LNCAP (cell line): ENCODE measurements around the gene OTOG.

Experiments used
- CTCF ChIP-seq: fragments of 450-650 bp; IDR thresholded peaks from 2 replicates; pipeline ENCODE4 v1.5.1; 2017; ENCODE audit warnings: mild to moderate bottlenecking

Gene OTOG

GRCh38 chr11:17593466-17594245 lies 46.6 kb downstream of the OTOG start:
- TF ChIP-seq CTCF, result no peak

GRCh38 chr11:17594686-17595192 lies 47.7 kb downstream of the OTOG start:
- TF ChIP-seq CTCF, result no peak

GRCh38 chr11:17595526-17596309 lies 48.7 kb downstream of the OTOG start:
- TF ChIP-seq CTCF, result no peak

- no peak for TF ChIP-seq CTCF
These were observed 49.2 kb downstream of the OTOG start for GRCh38 chr11:17596310-17596669.

- no peak for TF ChIP-seq CTCF
These were observed 49.7 kb downstream of the OTOG start for GRCh38 chr11:17596711-17597110.

- TF ChIP-seq CTCF, result no peak
These were observed 50.7 kb downstream of the OTOG start for GRCh38 chr11:17597770-17598169.

- peak; percentile 98 for TF ChIP-seq CTCF
These were observed 51.8 kb downstream of the OTOG start for GRCh38 chr11:17598700-17599459.
